Smooth muscle cell of trachea (primary cell): ENCODE measurements around the gene BCR. TPM values are rescaled to one million over a fixed set of nuclear protein-coding genes. Genes with fewer than 3 reads are reported as not detected.

Experiments used
- total RNA-seq: library from RNA; depleted of rRNA; stranded (reverse); fragments of >200 nt; gene quantifications from 2 replicates; pipeline ENCODE4 v1.2.1, GENCODE V29; 2014

Gene BCR
- 43.9 and 48.3 TPM in 2 replicates for total RNA-seq

DNA sequence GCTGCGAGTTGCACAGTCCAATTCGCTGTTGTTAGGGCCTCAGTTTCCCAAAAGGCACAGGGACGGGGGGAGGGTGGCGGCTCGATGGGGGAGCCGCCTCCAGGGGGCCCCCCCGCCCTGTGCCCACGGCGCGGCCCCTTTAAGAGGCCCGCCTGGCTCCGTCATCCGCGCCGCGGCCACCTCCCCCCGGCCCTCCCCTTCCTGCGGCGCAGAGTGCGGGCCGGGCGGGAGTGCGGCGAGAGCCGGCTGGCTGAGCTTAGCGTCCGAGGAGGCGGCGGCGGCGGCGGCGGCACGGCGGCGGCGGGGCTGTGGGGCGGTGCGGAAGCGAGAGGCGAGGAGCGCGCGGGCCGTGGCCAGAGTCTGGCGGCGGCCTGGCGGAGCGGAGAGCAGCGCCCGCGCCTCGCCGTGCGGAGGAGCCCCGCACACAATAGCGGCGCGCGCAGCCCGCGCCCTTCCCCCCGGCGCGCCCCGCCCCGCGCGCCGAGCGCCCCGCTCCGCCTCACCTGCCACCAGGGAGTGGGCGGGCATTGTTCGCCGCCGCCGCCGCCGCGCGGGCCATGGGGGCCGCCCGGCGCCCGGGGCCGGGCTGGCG lies at the start of gene BCR:
TSS of gene BCR (plus strand) at position 209 of the 592 bp plus-strand sequence. CDS start 452 bp downstream, outside the sequence.

GRCh38 chr22:23144932-23145877 lies 35.1 kb upstream of the BCR start, which contains the start of gene RAB36:
RAB36 (plus strand) TSS chr22:23145477; CDS start chr22:23146617, 1,140 bp downstream.

Other genes starting within 250 kb of the BCR start
- gene GNAZ, start 110.0 kb upstream of the BCR start, total RNA-seq, result 0.87 and 1.2 TPM in 2 replicates
- gene RSPH14, start 38.5 kb upstream of the BCR start, total RNA-seq, result 0.15 TPM in 1 of 2 replicates, not detected in the other
- gene RAB36, start 35.0 kb upstream of the BCR start, total RNA-seq, result 4.2 and 5.6 TPM in 2 replicates